DND-41 (cell line): ENCODE measurements around the gene EML3.

Experiments used
- ATAC-seq: fragments of 200-7000 bp; cut with Tn5 transposase; 3 replicates; pipeline ENCODE4 v1.9.1; 2021; ENCODE audit warnings: low read depth; ENCODE audit not compliant: insufficient read depth
- DNase-seq: peaks from one replicate; pipeline ENCODE4 v3.0.0-alpha.2; 2020
- H2AFZ ChIP-seq: 2 replicates; pipeline ENCODE4 v1.6.0; 2012; ENCODE audit warnings: low read depth, low read length
- H3K27ac ChIP-seq: 2 replicates; pipeline ENCODE4 v1.5.1; 2012; ENCODE audit warnings: low read length, inconsistent platforms
- H3K27me3 ChIP-seq: fragments of 200-600 bp; sonication (generic); 2 replicates; pipeline ENCODE4 v1.6.0; 2012; ENCODE audit warnings: low read length, mild to moderate bottlenecking, inconsistent platforms; ENCODE audit not compliant: insufficient read depth, poor library complexity
- H3K36me3 ChIP-seq: 2 replicates; pipeline ENCODE4 v1.5.1; 2012; ENCODE audit warnings: low read length, inconsistent platforms; ENCODE audit not compliant: insufficient read depth
- H3K4me1 ChIP-seq: 2 replicates; pipeline ENCODE4 v1.5.1; 2012; ENCODE audit warnings: mild to moderate bottlenecking, low read length; ENCODE audit not compliant: insufficient read depth
- H3K4me2 ChIP-seq: 2 replicates; pipeline ENCODE4 v1.6.0; 2012; ENCODE audit warnings: mild to moderate bottlenecking, moderate library complexity, low read length, inconsistent platforms; ENCODE audit not compliant: insufficient read depth
- H3K4me3 ChIP-seq, 2 experiments: fragments of 200-600 bp in 1 of 2; shearing (Covaris generic) in 1 of 2; 2 replicates each; pipeline ENCODE4 v1.5.1; 2012 to 2016; ENCODE audit warnings: inconsistent platforms in 2 of 2, low read length in 2 of 2, mild to moderate bottlenecking in 2 of 2, low read depth in 1 of 2, moderate library complexity in 1 of 2
- H3K79me2 ChIP-seq: 2 replicates; pipeline ENCODE4 v1.6.0; 2012; ENCODE audit warnings: low read length, inconsistent platforms; ENCODE audit not compliant: insufficient read depth
- H3K9ac ChIP-seq: 2 replicates; pipeline ENCODE4 v1.6.0; 2012; ENCODE audit warnings: low read depth, mild to moderate bottlenecking, inconsistent platforms, low read length, moderate library complexity
- H3K9me3 ChIP-seq: 2 replicates; pipeline ENCODE4 v1.5.1; 2012; ENCODE audit warnings: low read length, moderate library complexity, mild to moderate bottlenecking, inconsistent platforms; ENCODE audit not compliant: insufficient read depth, severe bottlenecking
- H4K20me1 ChIP-seq: 2 replicates; pipeline ENCODE4 v1.6.0; 2012; ENCODE audit warnings: low read length; ENCODE audit not compliant: insufficient read depth
- EZH2 ChIP-seq: IDR thresholded peaks from 3 replicates; pipeline ENCODE4 v1.6.1; 2012; ENCODE audit warnings: borderline replicate concordance, low read depth, mild to moderate bottlenecking, moderate library complexity, low read length, inconsistent platforms; ENCODE audit not compliant: severe bottlenecking
- TF ChIP-seq, protein P1 (sequence below): IDR thresholded peaks from 2 replicates; pipeline ENCODE4 v1.5.1; 2012; ENCODE audit warnings: borderline replicate concordance, low read length, moderate library complexity, mild to moderate bottlenecking; ENCODE audit not compliant: poor library complexity, severe bottlenecking; ENCODE audit errors: extremely low read depth

Gene EML3

DNA sequence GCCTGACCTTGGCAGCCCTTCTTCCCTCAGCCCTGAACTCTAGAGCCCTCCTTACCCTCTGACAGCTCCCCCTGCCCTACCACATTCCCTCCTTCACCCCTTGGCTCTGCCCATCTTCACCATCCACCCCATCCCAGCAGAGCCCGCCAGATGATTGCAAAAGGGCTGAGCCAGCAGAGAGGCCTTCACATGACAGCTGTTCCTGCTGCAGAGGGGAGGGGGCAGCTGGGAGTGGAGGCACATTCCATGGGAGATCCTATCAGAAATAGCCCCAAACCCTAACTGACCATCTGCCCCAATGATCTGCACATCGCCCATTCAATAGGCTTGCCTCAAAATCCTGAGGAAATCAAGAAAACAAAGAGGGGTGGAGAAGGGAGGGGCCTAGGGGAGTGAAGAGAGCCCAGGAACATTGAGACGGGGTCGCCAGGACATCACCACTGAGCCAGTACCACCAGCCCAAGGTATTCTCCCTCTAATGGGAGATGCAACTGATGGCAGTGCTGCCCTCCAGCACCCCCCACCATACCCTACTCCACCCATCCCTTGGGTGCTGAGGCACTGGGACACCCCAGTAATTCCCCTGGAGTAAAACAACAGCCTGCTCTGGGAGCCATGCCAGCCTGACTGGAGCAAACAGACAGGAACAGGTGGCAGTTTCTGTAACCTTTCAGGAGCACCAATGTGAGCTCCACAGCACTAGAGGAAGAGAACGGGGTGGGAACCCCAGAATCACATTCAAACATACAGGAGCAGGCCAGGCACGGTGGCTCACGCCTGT is 58.0 kb downstream of the EML3 start:
- no peak for DNase-seq
- no peak for TF ChIP-seq EZH2
- TF ChIP-seq, protein P1, sequence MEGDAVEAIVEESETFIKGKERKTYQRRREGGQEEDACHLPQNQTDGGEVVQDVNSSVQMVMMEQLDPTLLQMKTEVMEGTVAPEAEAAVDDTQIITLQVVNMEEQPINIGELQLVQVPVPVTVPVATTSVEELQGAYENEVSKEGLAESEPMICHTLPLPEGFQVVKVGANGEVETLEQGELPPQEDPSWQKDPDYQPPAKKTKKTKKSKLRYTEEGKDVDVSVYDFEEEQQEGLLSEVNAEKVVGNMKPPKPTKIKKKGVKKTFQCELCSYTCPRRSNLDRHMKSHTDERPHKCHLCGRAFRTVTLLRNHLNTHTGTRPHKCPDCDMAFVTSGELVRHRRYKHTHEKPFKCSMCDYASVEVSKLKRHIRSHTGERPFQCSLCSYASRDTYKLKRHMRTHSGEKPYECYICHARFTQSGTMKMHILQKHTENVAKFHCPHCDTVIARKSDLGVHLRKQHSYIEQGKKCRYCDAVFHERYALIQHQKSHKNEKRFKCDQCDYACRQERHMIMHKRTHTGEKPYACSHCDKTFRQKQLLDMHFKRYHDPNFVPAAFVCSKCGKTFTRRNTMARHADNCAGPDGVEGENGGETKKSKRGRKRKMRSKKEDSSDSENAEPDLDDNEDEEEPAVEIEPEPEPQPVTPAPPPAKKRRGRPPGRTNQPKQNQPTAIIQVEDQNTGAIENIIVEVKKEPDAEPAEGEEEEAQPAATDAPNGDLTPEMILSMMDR, result no peak
- H3K27ac ChIP-seq, result peak overlapping the region; percentile 92
- H3K9me3 ChIP-seq, result no peaks in the 10 kb centered on the region
- peak overlapping the region; percentile 59 for H3K4me2 ChIP-seq
- peaks cover 60% of the 10 kb centered on the region for H3K4me1 ChIP-seq
- H3K4me3 ChIP-seq, result no peak overlapping the region
- H3K27me3 ChIP-seq, result no peaks in the 10 kb centered on the region
- no peaks in the 10 kb centered on the region for H3K79me2 ChIP-seq
- no peak for ATAC-seq
- H3K36me3 ChIP-seq, result peaks cover 20% of the 10 kb centered on the region
- H4K20me1 ChIP-seq, result peaks cover 26% of the 10 kb centered on the region
- H3K9ac ChIP-seq, result peak overlapping the region; percentile 46
- H2AFZ ChIP-seq, result no peak overlapping the region

DNA sequence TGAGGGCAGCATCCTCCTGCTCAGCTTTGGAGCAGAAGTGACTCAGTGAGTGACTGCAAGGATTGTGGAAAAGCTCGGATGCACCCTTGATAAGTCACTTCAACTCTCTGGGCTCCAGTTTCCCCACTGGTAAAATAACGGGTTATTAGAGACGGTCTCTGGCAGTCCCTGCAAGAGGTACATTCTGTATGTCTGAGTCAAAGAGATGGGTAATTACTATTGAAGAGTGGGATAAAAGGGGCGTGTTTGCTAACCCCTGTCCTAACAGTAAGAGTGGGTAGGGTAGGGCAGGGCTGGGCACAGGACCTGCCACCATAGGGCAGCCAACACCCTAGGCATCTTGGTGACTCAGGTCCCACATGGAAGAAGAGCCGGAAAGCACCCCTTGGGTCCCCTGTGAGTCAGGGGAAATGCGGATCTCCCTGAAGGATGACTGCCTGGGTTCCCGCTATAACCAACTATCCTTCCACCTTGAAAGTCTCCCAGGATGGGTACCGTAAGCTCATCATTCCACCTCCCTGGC is 58.7 kb downstream of the EML3 start:
- ATAC-seq, result no peak
- Histone ChIP-seq H3K4me1 (peaks cover 54% of the 10 kb centered on the region), H3K4me3 (no peak overlapping the region)

DNA sequence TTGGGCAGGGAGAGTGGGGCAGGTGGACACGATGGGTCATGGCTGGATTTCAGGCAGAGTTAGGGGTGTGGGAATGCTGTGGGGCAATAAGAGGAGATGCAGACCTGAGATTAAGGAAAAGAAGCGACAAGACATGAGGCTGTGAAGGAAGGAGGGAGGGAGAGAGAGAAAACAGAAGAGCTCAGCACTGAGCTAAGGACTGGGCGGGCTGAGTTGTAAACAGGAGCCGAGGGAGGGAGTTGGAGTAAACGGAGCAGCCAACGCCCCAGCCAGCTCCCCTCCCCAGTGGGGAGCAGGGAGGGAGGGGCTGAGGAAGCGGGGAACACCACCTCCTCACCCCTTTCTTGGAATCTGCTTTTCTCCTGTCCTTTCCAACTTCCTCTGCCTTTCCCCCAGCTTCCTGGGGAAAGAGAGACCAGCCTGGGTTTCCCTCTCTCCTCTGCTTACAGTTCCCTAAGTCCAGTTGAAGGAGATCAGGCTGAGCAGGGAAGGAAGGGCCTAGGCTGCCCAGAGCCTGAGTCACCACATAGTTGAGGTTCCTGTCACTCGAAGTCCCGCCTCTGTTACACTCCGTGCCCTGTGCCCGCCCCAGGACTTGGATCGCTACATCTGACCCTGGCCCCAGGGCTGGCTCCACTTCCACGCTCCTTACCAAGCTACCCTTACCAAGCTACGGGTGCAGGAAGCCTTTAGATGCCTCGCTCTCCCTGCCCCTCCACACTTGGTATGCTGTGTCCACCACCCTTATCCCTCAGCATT is 59.3 kb downstream of the EML3 start:
- TF ChIP-seq, protein P1, result no peak
- TF ChIP-seq EZH2, result no peak
- Histone ChIP-seq H3K9ac (no peak overlapping the region), H3K4me3 (no peak overlapping the region), H4K20me1 (peaks cover 18% of the 10 kb centered on the region), H3K36me3 (peaks cover 7% of the 10 kb centered on the region; the same call in 1 of the 2 replicates), H3K9me3 (no peaks in the 10 kb centered on the region), H3K4me2 (no peak overlapping the region), H3K4me1 (peaks cover 47% of the 10 kb centered on the region), H3K79me2 (no peaks in the 10 kb centered on the region), H3K27ac (no peak overlapping the region), H3K27me3 (peaks cover 8% of the 10 kb centered on the region), H2AFZ (no peak overlapping the region)
- no peak for DNase-seq
- no peak for ATAC-seq

More for the DNA sequence above, 58.7 kb downstream of the EML3 start:
- H3K36me3 ChIP-seq, result peaks cover 13% of the 10 kb centered on the region
- no peaks in the 10 kb centered on the region for H3K9me3 ChIP-seq
- TF ChIP-seq EZH2, result no peak
- TF ChIP-seq, protein P1, result no peak
- H4K20me1 ChIP-seq, result peaks cover 21% of the 10 kb centered on the region
- H3K79me2 ChIP-seq, result no peaks in the 10 kb centered on the region
- peaks cover 1% of the 10 kb centered on the region for H3K27me3 ChIP-seq
- no peak for DNase-seq
- H3K27ac ChIP-seq, result peak overlapping the region; percentile 92; the same call in 1 of the 2 replicates
- H3K4me2 ChIP-seq, result no peak overlapping the region
- H3K9ac ChIP-seq, result no peak overlapping the region
- no peak overlapping the region for H2AFZ ChIP-seq
